Ovary (tissue), 3 donors: Measurements from ENCODE around the gene EMP2.
"Not testable (repeated sequence)": the region's sequence is repeated elsewhere in the genome, so short reads cannot be mapped to it uniquely, and the experiment has no call there.

Experiments used
- CTCF ChIP-seq, 3 donors: fragments of 450-650 bp in 2 of 3; fragments of 200-600 bp in 1 of 3; IDR thresholded peaks; one replicate each; pipeline versions ENCODE4 v1.5.1 to v1.8.0; 2016 to 2022; ENCODE audit warnings: antibody characterized with exemption in 3 of 3, mild to moderate bottlenecking in 1 of 3
- POLR2A ChIP-seq: fragments of 450-650 bp; IDR thresholded peaks from one replicate; pipeline ENCODE4 v1.6.1; 2017; ENCODE audit warnings: antibody characterized with exemption, mild to moderate bottlenecking, moderate library complexity
- donor health status: DM: no; HTN: no; CAD: no.

DNA sequence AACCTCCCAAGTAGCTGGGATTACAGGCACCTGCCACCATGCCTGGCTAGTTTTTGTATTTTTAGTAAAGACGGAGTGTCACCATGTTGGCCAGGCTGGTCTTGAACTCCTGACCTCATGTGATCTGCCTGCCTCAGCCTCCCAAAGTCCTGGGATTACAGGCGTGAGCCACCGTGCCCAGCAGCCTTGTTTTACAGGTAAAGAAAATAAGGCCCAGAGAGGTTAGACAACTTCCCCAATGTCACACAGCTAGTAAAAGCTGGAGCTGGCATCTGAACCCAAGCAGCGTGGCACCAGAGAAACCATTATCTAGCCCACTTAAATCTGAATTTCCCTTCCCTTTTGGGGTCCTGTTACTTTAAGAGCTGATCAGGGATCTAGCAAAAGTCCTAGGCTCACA, 20.6 kb downstream of the EMP2 start:
- not testable (repeated sequence) for TF ChIP-seq CTCF (IDR thresholded peaks at IDR 0.05); POLR2A
